Activated CD4-positive, CD25-positive, alpha-beta regulatory T cell treated with anti-CD3 and anti-CD28 coated beads, Interleukin-2, amount 50 U/mL, for 16 hours (primary cell): Measurements from ENCODE around the gene MDK.

Experiments
- DNase-seq: peaks from one replicate; pipeline ENCODE4 v3.0.0-alpha.2; 2020; ENCODE audit warnings: low read depth, low spot score

The MDK gene

DNA sequence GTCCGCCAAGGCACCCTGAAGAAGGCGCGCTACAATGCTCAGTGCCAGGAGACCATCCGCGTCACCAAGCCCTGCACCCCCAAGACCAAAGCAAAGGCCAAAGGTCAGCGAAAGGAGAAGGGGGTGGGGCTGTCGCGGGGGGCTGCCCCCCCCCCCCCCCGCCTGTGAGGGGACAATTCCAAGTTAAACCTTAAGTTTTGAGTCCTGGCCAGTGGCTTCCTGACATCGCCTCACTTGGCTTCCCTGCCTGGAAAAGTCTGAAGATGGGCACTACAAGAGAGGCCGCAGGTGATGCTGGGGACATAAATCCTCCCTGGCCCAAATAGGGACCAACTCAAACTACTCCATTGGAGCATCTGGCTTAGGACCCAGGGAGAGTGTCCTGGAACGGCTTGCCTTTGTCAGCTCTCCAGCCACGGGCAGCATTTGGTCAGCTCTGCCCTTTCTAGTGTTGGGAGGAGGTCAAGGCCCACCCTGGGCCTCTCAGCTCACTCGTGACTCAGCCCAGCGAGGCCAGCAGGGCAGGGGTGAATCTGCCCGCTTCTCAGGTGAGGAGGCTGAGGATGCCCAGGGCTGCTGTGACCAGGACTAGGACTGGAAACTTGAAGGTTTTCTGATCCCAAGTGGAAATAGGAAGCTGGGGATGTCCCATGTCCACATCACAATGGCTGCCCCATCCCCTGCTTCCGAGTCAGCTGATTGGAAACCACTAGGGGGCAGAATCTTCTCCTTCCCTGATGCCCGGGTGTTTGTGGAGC lies 1.4 kb downstream of the MDK start:
- no peak for DNase-seq

- no peak for DNase-seq
These were observed 1.9 kb downstream of the MDK start for GRCh38 chr11:46383404-46383758.

- no peak for DNase-seq
These were observed 2.7 kb downstream of the MDK start for GRCh38 chr11:46383974-46384701.

DNA sequence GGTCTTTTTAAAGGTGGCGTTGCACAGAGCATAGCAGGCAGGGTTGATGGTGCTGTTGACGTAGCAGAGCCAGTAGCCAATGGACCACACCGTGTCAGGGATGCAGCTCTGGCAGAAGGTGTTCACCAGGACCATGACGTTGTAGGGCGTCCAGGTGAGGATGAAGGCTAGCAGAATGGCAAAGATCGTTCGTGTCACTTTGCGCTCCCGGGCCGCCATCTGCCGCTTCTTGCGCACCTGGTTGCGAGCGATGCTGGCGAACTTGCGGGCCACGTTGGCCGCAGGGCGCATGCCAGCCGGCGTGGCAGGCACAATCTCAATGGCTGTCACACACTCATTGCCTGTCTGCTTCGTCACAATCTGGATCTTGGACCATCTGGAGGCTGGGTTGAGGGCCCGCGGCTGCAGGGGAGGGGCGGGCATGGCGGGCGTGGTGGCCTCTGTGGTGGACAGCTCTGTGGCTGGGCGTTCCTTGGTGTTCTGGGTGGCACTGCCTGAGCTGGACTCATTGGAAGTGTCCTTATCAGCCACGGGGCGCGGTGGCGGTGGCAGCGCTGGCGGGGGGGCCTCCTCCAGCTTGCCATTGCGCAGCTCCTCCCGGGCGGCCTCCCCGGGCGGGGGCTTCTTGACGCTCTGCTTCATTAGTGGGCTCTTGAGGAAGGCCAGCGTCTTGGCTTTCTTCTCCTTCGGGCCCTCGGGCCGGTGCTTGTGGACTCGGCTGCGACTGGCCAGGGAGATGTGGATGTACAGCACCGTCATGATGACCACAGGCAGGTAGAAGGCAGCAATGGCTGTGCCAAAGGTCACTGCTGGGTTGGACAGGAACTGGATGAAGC lies 3.9 kb downstream of the MDK start:
- DNase-seq = no peak

- DNase-seq = no peak
These were observed 4.6 kb downstream of the MDK start for GRCh38 chr11:46386005-46386578.

GRCh38 chr11:46386674-46387073 lies 5.2 kb downstream of the MDK start:
- no peak for DNase-seq

GRCh38 chr11:46387456-46387855 lies 6.0 kb downstream of the MDK start:
- DNase-seq = no peak

GRCh38 chr11:46387919-46388618 lies 6.6 kb downstream of the MDK start:
- DNase-seq = no peak

- no peak for DNase-seq
These were observed 7.4 kb downstream of the MDK start for GRCh38 chr11:46388619-46389449.

- DNase-seq = no peak
These were observed 8.2 kb downstream of the MDK start for GRCh38 chr11:46389450-46390330.

GRCh38 chr11:46390331-46391171 lies 9.1 kb downstream of the MDK start:
- no peak for DNase-seq

GRCh38 chr11:46391186-46391577 lies 9.7 kb downstream of the MDK start:
- no peak for DNase-seq

DNA sequence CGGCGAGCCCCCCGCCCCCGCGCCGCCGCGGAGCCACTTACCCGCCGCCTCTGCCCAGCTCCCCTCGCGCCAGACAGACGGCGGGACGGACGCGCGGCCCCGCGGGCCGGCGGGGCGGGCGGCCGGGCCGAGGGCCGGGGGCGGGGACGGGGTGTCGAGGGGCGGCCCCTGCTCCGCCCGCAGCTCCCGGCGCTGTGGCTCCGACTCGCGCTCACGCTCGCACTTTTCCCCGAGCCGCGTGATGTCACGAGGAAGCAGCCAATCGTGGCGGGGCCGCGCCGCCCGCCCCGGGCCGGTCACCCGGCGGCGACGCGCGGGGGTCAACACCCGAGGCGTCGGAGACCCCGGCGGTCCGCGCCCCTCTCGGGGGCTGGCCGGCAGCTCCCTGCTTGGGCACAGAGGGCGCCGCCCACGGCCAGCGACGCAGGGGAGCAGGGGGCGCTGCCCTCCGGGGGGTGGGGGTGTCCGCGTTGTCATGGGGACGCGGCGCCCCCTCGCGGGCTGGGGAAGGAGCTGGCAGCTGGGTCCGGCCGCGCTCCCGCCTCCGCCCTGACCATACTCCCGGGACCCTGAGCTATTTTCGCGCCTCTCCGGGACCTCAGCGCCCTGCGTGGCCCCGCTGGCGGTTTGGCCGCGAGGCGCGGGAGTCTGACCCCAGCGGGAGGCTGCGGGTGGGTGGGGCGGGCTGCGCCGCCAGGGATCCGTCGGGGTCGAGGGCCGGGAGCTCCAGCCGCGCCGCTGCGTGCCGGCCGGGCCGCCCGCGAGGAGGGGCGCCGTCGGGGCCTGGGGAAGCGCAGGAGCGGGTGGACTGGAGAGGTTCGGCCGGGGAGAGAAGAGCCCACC lies 10.3 kb downstream of the MDK start, which contains the start of gene CHRM4:
TSS of gene CHRM4 (minus strand) at position 199 of the 843 bp plus-strand sequence. CDS start 5,219 bp downstream, outside the sequence.
- no peak for DNase-seq

GRCh38 chr11:46392421-46393230 lies 11.2 kb downstream of the MDK start:
- DNase-seq = peak; percentile 49

GRCh38 chr11:46393231-46393616 lies 11.8 kb downstream of the MDK start:
- DNase-seq = no peak

DNA sequence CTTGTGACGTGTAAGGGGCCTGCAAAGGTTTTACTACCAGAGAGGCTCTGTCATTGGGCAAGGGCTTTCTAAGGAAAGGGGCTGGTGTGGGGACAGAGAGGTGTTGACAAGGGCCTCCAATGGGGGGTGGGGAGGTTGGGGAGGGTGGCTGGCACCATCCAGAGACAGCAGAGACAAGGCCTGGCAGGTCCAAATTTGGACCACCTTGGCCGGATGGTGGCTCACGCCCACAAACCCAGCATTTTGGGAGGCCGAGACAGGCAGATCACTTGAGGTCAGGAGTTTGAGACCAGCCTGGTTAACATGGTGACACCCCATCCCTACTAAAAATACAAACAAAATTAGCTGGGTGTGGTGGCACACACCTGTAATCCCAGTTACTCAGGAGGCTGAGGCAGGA lies 12.3 kb downstream of the MDK start:
- no peak for DNase-seq

- DNase-seq = no peak
These were observed 16.1 kb downstream of the MDK start for GRCh38 chr11:46397526-46397925.
